T-cell (primary cell): ENCODE results near the gene PDS5B. TPM values are rescaled to one million over a fixed set of nuclear protein-coding genes. Genes with fewer than 3 reads are reported as not detected.

Source experiments
- ATAC-seq, 4 experiments: fragments of 200-7000 bp in 3 of 4; fragments of 150-1000 bp in 1 of 4; cut with Tn5 transposase; replicated peaks in 1 of 4; 1 replicate in 3 of 4; 2 replicates in 1 of 4; pipeline ENCODE4 v1.10.0; 2021; ENCODE audit warnings: moderate library complexity in 3 of 4, mild to moderate bottlenecking in 2 of 4, moderate number of reproducible peaks in 1 of 4
- CTCF ChIA-PET, 2 donors: fragments of 300-600 bp; sonication (Branson Sonifier 250); formaldehyde crosslinking; loops; one replicate each; lab custom pipeline; 2022; ENCODE audit warnings: antibody characterized with exemption in 2 of 2; lab: Charles Lee
- POLR2A ChIA-PET, 2 donors: fragments of 300-600 bp; sonication (Branson Sonifier 250); formaldehyde crosslinking; loops; one replicate each; lab custom pipeline; 2022; ENCODE audit warnings: antibody characterized with exemption in 2 of 2; lab: Charles Lee
- DNase-seq, 35 experiments: peaks; one replicate each; pipeline versions ENCODE4 v3.0.0 to v3.0.0-alpha.2; 2013 to 2023
- H3K27ac ChIP-seq: one replicate; pipeline ENCODE4 v1.5.1; 2013; ENCODE audit warnings: low read length
- H3K27me3 ChIP-seq, 2 experiments: replicated peaks in 1 of 2; 1 replicate in 1 of 2; 2 replicates in 1 of 2; pipeline versions ENCODE4 v1.6.1 to v1.7.0; 2013; ENCODE audit warnings: low read length in 1 of 2, mixed read lengths in 1 of 2; ENCODE audit not compliant: control insufficient read depth in 2 of 2, insufficient read depth in 2 of 2; ENCODE audit errors: extremely low read depth in 1 of 2
- H3K36me3 ChIP-seq, 2 donors: 1 replicate in 1 of 2; 2 replicates in 1 of 2; pipeline versions ENCODE4 v1.6.1 to v1.7.0; 2013; ENCODE audit warnings: low read length in 1 of 2; ENCODE audit not compliant: control insufficient read depth in 2 of 2, insufficient read depth in 1 of 2; ENCODE audit errors: extremely low read depth in 1 of 2
- H3K4me1 ChIP-seq, 2 experiments: 1 replicate in 1 of 2; 2 replicates in 1 of 2; pipeline versions ENCODE4 v1.6.1 to v1.7.0; 2013; ENCODE audit warnings: low read length in 2 of 2, mixed read lengths in 1 of 2; ENCODE audit not compliant: insufficient read depth in 2 of 2, control insufficient read depth in 1 of 2; ENCODE audit errors: extremely low read depth in 1 of 2
- H3K4me3 ChIP-seq, 2 donors: 1 replicate in 1 of 2; 2 replicates in 1 of 2; pipeline versions ENCODE4 v1.5.1 to v1.7.0; 2013; ENCODE audit warnings: mild to moderate bottlenecking in 2 of 2, low read length in 1 of 2, moderate library complexity in 1 of 2; ENCODE audit not compliant: control insufficient read depth in 1 of 2; ENCODE audit errors: extremely low read depth in 1 of 2
- H3K9me3 ChIP-seq: 2 replicates; pipeline ENCODE4 v1.7.0; 2013
- H3K27ac Mint-ChIP-seq, 2 donors: one replicate each; pipeline ENCODE4 v1.8.0; 2020 to 2021; ENCODE audit warnings: mild to moderate bottlenecking in 2 of 2, mixed read lengths in 2 of 2
- H3K27me3 Mint-ChIP-seq, 2 donors: one replicate each; pipeline ENCODE4 v1.8.0; 2021 to 2022; ENCODE audit warnings: mixed read lengths in 2 of 2
- H3K36me3 Mint-ChIP-seq: one replicate; pipeline ENCODE4 v1.8.0; 2021; ENCODE audit warnings: mixed read lengths
- H3K4me1 Mint-ChIP-seq, 3 donors: one replicate each; pipeline ENCODE4 v1.8.0; 2020 to 2022; ENCODE audit warnings: mixed read lengths in 3 of 3, mild to moderate bottlenecking in 1 of 3
- H3K4me3 Mint-ChIP-seq, 3 donors: one replicate each; pipeline ENCODE4 v1.8.0; 2020 to 2022; ENCODE audit warnings: mild to moderate bottlenecking in 3 of 3, mixed read lengths in 3 of 3, moderate library complexity in 3 of 3
- H3K9me3 Mint-ChIP-seq, 3 donors: one replicate each; pipeline ENCODE4 v1.8.0; 2020 to 2022; ENCODE audit warnings: mixed read lengths in 3 of 3
- WGBS: methylation state at CpG from one replicate; pipeline ENCODE4 v1.1.5; 2013; ENCODE audit warnings: missing lambda C conversion rate; ENCODE audit not compliant: insufficient coverage; 5-methylcytosine and 5-hydroxymethylcytosine counted together
- total RNA-seq, 35 experiments: library from RNA in 6 of 35; stranded (reverse) in 6 of 35; fragments of 120-200 nt in 1 of 35; gene quantifications; one replicate each; pipeline versions ENCODE4 v1.2.1 to v1.2.4 and lab custom pipeline; 2013 to 2026

Gene PDS5B
- total RNA-seq, 5 donors from 2014 or later (not counting 1 experiment from before 2014, with no cell fraction given): 45.4 to 48.5 (median 46.9) TPM

GRCh38 chr13:32542221-32542620 is 44.0 kb upstream of the PDS5B start:
- Histone ChIP-seq H3K4me3 (no peak overlapping the region), H3K36me3 (no peaks in the 10 kb centered on the region), H3K27ac (no peak overlapping the region), H3K9me3 (no peaks in the 10 kb centered on the region), H3K4me1 (peaks cover 4 to 5% of the 10 kb centered on the region in 2 experiments), H3K27me3 (no peaks in the 10 kb centered on the region)
- DNase-seq: no peak
- Mint-ChIP-seq H3K27me3 (peaks cover 2 to 6% of the 10 kb centered on the region in 2 donors), H3K9me3 (no peaks in the 10 kb centered on the region), H3K27ac (no peak overlapping the region), H3K36me3 (no peaks in the 10 kb centered on the region), H3K4me1 (peaks cover 14 to 15% (median 15%) of the 10 kb centered on the region in 3 donors), H3K4me3 (no peak overlapping the region)
- ChIA-PET CTCF (interaction anchor here (1.1 to 1.7 kb wide), 2 partner anchors 39 kb away, joined by 3 to 5 read pairs; no protein-coding TSS in a partner anchor), POLR2A (interaction anchor here in 1 of 2 donors (0.6 kb wide), 1 partner anchor 79 kb away, joined by 11 read pairs; no protein-coding TSS in a partner anchor)
- ATAC-seq: no peak
- WGBS: 75% methylated on average over 1 of the region's 2 CpGs

GRCh38 chr13:32545083-32545482 is 41.2 kb upstream of the PDS5B start:
- CTCF ChIA-PET: no interaction called here

GRCh38 chr13:32548837-32549236 is 37.4 kb upstream of the PDS5B start:
- no peaks in the 10 kb centered on the region for H3K27me3 Mint-ChIP-seq
- Histone ChIP-seq H3K9me3 (no peaks in the 10 kb centered on the region), H3K36me3 (no peaks in the 10 kb centered on the region), H3K4me1 (no peaks in the 10 kb centered on the region), H3K4me3 (no peak overlapping the region), H3K27me3 (no peaks in the 10 kb centered on the region), H3K27ac (no peak overlapping the region)
- no peaks in the 10 kb centered on the region for H3K36me3 Mint-ChIP-seq
- no peak overlapping the region for H3K4me3 Mint-ChIP-seq
- no peaks in the 10 kb centered on the region for H3K9me3 Mint-ChIP-seq
- no peak overlapping the region for H3K27ac Mint-ChIP-seq
- CTCF ChIA-PET: interaction anchor here in 1 of 2 donors (0.6 kb wide), 1 partner anchor 1249 kb away, joined by 3 read pairs; no protein-coding TSS in a partner anchor
- WGBS: no CpG with 5 or more reads among the region's 2 CpGs
- DNase-seq (no peak), ATAC-seq (no peak)
- H3K4me1 Mint-ChIP-seq: no peaks in the 10 kb centered on the region
- POLR2A ChIA-PET: interaction anchor here in 1 of 2 donors (0.6 kb wide), 1 partner anchor 1241 kb away, joined by 4 read pairs; no protein-coding TSS in a partner anchor

More at GRCh38 chr13:32545083-32545482, 41.2 kb upstream of the PDS5B start:
- POLR2A ChIA-PET: no interaction called here
- Histone ChIP-seq H3K9me3 (no peaks in the 10 kb centered on the region), H3K4me1 (no peaks in the 10 kb centered on the region), H3K27me3 (no peaks in the 10 kb centered on the region), H3K4me3 (no peak overlapping the region), H3K27ac (no peak overlapping the region), H3K36me3 (no peaks in the 10 kb centered on the region)
- DNase-seq (no peak), ATAC-seq (no peak)
- Mint-ChIP-seq H3K36me3 (no peaks in the 10 kb centered on the region), H3K27me3 (peaks cover 2 to 6% of the 10 kb centered on the region in 2 donors), H3K27ac (no peak overlapping the region), H3K4me1 (no peaks in the 10 kb centered on the region), H3K4me3 (no peak overlapping the region), H3K9me3 (no peaks in the 10 kb centered on the region)
- WGBS: no CpG with 5 or more reads among the region's 2 CpGs

- no peak overlapping the region for H3K4me3 Mint-ChIP-seq
- Histone ChIP-seq H3K4me1 (no peaks in the 10 kb centered on the region), H3K36me3 (no peaks in the 10 kb centered on the region), H3K27me3 (no peaks in the 10 kb centered on the region), H3K9me3 (no peaks in the 10 kb centered on the region), H3K27ac (no peak overlapping the region), H3K4me3 (no peak overlapping the region)
- ChIA-PET CTCF (interaction anchor here in 1 of 2 donors (0.6 kb wide), 1 partner anchor 1248 kb away, joined by 3 read pairs; no protein-coding TSS in a partner anchor), POLR2A (interaction anchor here in 1 of 2 donors (0.6 kb wide), 1 partner anchor 1240 kb away, joined by 4 read pairs; no protein-coding TSS in a partner anchor)
- no peaks in the 10 kb centered on the region for H3K36me3 Mint-ChIP-seq
- no peaks in the 10 kb centered on the region for H3K4me1 Mint-ChIP-seq
- H3K9me3 Mint-ChIP-seq: no peaks in the 10 kb centered on the region
- H3K27ac Mint-ChIP-seq: no peak overlapping the region
- ATAC-seq (no peak), DNase-seq (no peak)
- no peaks in the 10 kb centered on the region for H3K27me3 Mint-ChIP-seq
- WGBS: 100% methylated on average over 2 of the region's 3 CpGs
Measured at GRCh38 chr13:32549788-32550187, 36.5 kb upstream of the PDS5B start.

GRCh38 chr13:32553720-32554119 is 32.5 kb upstream of the PDS5B start:
- Histone ChIP-seq H3K27ac (no peak overlapping the region), H3K4me3 (no peak overlapping the region), H3K9me3 (no peaks in the 10 kb centered on the region), H3K36me3 (no peaks in the 10 kb centered on the region), H3K4me1 (no peaks in the 10 kb centered on the region), H3K27me3 (no peaks in the 10 kb centered on the region)
- no peak overlapping the region for H3K27ac Mint-ChIP-seq
- H3K9me3 Mint-ChIP-seq: no peaks in the 10 kb centered on the region
- DNase-seq: no peak
- WGBS: no CpG with 5 or more reads among the region's 1 CpG
- no peak for ATAC-seq
- no peaks in the 10 kb centered on the region for H3K27me3 Mint-ChIP-seq
- no peaks in the 10 kb centered on the region for H3K36me3 Mint-ChIP-seq
- ChIA-PET POLR2A (no interaction called here), CTCF (no interaction called here)
- no peaks in the 10 kb centered on the region for H3K4me1 Mint-ChIP-seq
- no peak overlapping the region for H3K4me3 Mint-ChIP-seq

GRCh38 chr13:32555613-32556012 is 30.6 kb upstream of the PDS5B start:
- no peaks in the 10 kb centered on the region for H3K4me1 ChIP-seq
- H3K27me3 ChIP-seq: no peaks in the 10 kb centered on the region
- ATAC-seq: no peak
- no peaks in the 10 kb centered on the region for H3K9me3 ChIP-seq
- Mint-ChIP-seq H3K27ac (no peak overlapping the region), H3K27me3 (no peaks in the 10 kb centered on the region), H3K4me1 (no peaks in the 10 kb centered on the region), H3K4me3 (no peak overlapping the region), H3K9me3 (peaks cover 1 to 2% (median 2%) of the 10 kb centered on the region in 3 donors), H3K36me3 (no peaks in the 10 kb centered on the region)
- no CpG with 5 or more reads among the region's 2 CpGs for WGBS
- H3K36me3 ChIP-seq: no peaks in the 10 kb centered on the region
- ChIA-PET POLR2A (interaction anchor here in 1 of 2 donors (0.7 kb wide), 1 partner anchor 36 kb away, joined by 4 read pairs; no protein-coding TSS in a partner anchor), CTCF (no interaction called here)
- H3K27ac ChIP-seq: no peak overlapping the region
- DNase-seq: no peak
- H3K4me3 ChIP-seq: no peak overlapping the region
